GM10248 (cell line): ENCODE data around the gene FABP7.

Source experiments
- CTCF ChIA-PET: fragments of 300-600 bp; sonication (Branson Sonifier 250); formaldehyde crosslinking; extraction: SDS; loops from one replicate; lab custom pipeline; 2021; ENCODE audit warnings: antibody characterized with exemption; lab: Yijun Ruan, JAX
- POLR2A ChIA-PET: fragments of 350-650 bp; sonication (Branson Sonifier 250); formaldehyde crosslinking; extraction: SDS; loops from one replicate; lab custom pipeline; 2020; ENCODE audit warnings: antibody characterized with exemption; lab: Yijun Ruan, JAX
- DNase-seq: peaks from one replicate; pipeline ENCODE4 v3.0.0; 2012; ENCODE audit errors: extremely low spot score
- CTCF ChIP-seq: IDR thresholded peaks from 2 replicates; pipeline ENCODE4 v1.5.1; 2012; ENCODE audit warnings: mild to moderate bottlenecking, low read depth; ENCODE audit errors: extremely low read depth, missing control alignments, control extremely low read depth

Gene FABP7

GRCh38 chr6:122785891-122786290 is 6.4 kb downstream of the FABP7 start:
- DNase-seq, result no peak
- ChIA-PET POLR2A (no interaction called here), CTCF (interaction anchor here (0.9 to 1.3 kb wide), 4 partner anchors 18 to 54 kb away, joined by 3 to 4 read pairs (median 3); no protein-coding TSS in a partner anchor)
- no peak for TF ChIP-seq CTCF

- POLR2A ChIA-PET, result no interaction called here
- no peak for TF ChIP-seq CTCF
- CTCF ChIA-PET, result interaction anchor here (1.1 to 1.8 kb wide), 2 partner anchors 11 to 14 kb away, joined by 3 to 5 read pairs; no protein-coding TSS in a partner anchor
Measured at GRCh38 chr6:122787721-122788120, 8.2 kb downstream of the FABP7 start.

DNA sequence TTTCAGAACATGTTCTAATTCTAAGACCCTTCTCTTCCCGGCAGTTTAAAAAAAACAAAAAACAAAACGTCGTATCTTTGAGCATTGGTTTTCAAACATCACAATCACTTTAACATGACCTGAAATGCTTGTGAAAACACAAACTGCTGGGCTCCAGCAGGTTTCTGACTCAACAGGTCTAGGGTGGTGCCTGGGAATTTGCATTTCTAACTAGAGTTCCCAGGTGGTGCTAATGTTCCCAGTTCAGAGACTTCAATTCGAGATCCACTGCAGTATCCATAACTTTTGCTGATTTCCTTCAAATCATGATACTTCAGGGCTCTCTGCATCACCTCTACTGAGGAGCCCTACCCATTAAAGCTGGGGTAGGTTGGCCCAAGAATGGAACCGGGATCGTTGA is 8.7 kb downstream of the FABP7 start:
- CTCF ChIA-PET, result interaction anchor here (1.1 to 1.8 kb wide), 3 partner anchors 10 to 51 kb away, joined by 3 to 5 read pairs (median 5); no protein-coding TSS in a partner anchor
- no peak for DNase-seq
- POLR2A ChIA-PET, result no interaction called here
- no peak for TF ChIP-seq CTCF

More at GRCh38 chr6:122787721-122788120, 8.2 kb downstream of the FABP7 start:
- DNase-seq, result no peak

GRCh38 chr6:122788663-122789181 is 9.2 kb downstream of the FABP7 start:
- DNase-seq, result no peak
- ChIA-PET CTCF (interaction anchor here (1.2 to 2.2 kb wide), 3 partner anchors 11 to 50 kb away, joined by 3 to 25 read pairs (median 5); no protein-coding TSS in a partner anchor), POLR2A (no interaction called here)
- TF ChIP-seq CTCF, result no peak

GRCh38 chr6:122789182-122790027 is 9.9 kb downstream of the FABP7 start, which contains the start of gene SMPDL3A:
TSS of gene SMPDL3A (plus strand) at chr6:122789258. CDS start at chr6:122789347, 89 bp downstream.
- TF ChIP-seq CTCF, result peak; percentile 28
- POLR2A ChIA-PET, result no interaction called here
- DNase-seq, result peak; percentile 58
- CTCF ChIA-PET, result interaction anchor here (1.2 to 2.2 kb wide), 3 partner anchors 10 to 50 kb away, joined by 3 to 25 read pairs (median 5); no protein-coding TSS in a partner anchor

GRCh38 chr6:122790028-122790422 is 10.5 kb downstream of the FABP7 start:
- no peak for TF ChIP-seq CTCF
- DNase-seq, result no peak
- POLR2A ChIA-PET, result no interaction called here
- CTCF ChIA-PET, result interaction anchor here (2.2 kb wide), 1 partner anchor 10 kb away, joined by 25 read pairs; no protein-coding TSS in a partner anchor
